Neuronal stem cell (in vitro differentiated cells): ENCODE results near the gene NAP1L4.
A peak's percentile ranks its signal among the peaks of the same experiment; 100 is the strongest.

Source experiments
- DNase-seq: peaks from one replicate; pipeline ENCODE4 v3.0.0-alpha.2; 2013; ENCODE audit warnings: low spot score
- H2AFZ ChIP-seq: one replicate; pipeline ENCODE4 v1.6.1; 2013; ENCODE audit warnings: mild to moderate bottlenecking, low read length, inconsistent platforms
- H2AK5ac ChIP-seq: 2 replicates; pipeline ENCODE4 v1.6.1; 2013; ENCODE audit warnings: low read depth, mild to moderate bottlenecking, inconsistent platforms, low read length, moderate library complexity, mixed read lengths
- H2BK120ac ChIP-seq: 2 replicates; pipeline ENCODE4 v1.6.1; 2013; ENCODE audit warnings: low read depth, mild to moderate bottlenecking, inconsistent platforms, low read length, moderate library complexity, mixed read lengths
- H2BK12ac ChIP-seq: one replicate; pipeline ENCODE4 v1.6.1; 2013; ENCODE audit warnings: low read length, inconsistent platforms
- H2BK15ac ChIP-seq: 2 replicates; pipeline ENCODE4 v1.6.1; 2013; ENCODE audit warnings: mild to moderate bottlenecking, low read length, inconsistent platforms, mixed read lengths
- H2BK5ac ChIP-seq: one replicate; pipeline ENCODE4 v1.6.1; 2013; ENCODE audit warnings: inconsistent platforms, mild to moderate bottlenecking, low read length, moderate library complexity
- H3K14ac ChIP-seq: one replicate; pipeline ENCODE4 v1.6.1; 2013; ENCODE audit warnings: low read length, inconsistent platforms
- H3K18ac ChIP-seq: 2 replicates; pipeline ENCODE4 v1.6.1; 2013; ENCODE audit warnings: low read length, inconsistent platforms
- H3K23ac ChIP-seq: 2 replicates; pipeline ENCODE4 v1.6.1; 2013; ENCODE audit warnings: low read depth, mild to moderate bottlenecking, mixed read lengths, low read length, inconsistent platforms; ENCODE audit not compliant: poor library complexity
- H3K27ac ChIP-seq: replicated peaks from 3 replicates; pipeline ENCODE4 v1.5.1; 2013; ENCODE audit warnings: low read length, inconsistent platforms
- H3K27me3 ChIP-seq, 3 experiments: 2 replicates each; pipeline ENCODE4 v1.6.1; 2013; ENCODE audit warnings: low read length in 3 of 3, mild to moderate bottlenecking in 2 of 3, inconsistent platforms in 1 of 3, low read depth in 1 of 3, mixed read lengths in 1 of 3, moderate library complexity in 1 of 3; ENCODE audit not compliant: control insufficient read depth in 3 of 3, insufficient read depth in 3 of 3
- H3K36me3 ChIP-seq, 2 donors: replicated peaks in 1 of 2; 2 replicates each; pipeline ENCODE4 v1.6.1; 2013; ENCODE audit warnings: low read length in 2 of 2; ENCODE audit not compliant: control insufficient read depth in 2 of 2, insufficient read depth in 2 of 2
- H3K4ac ChIP-seq: 2 replicates; pipeline ENCODE4 v1.6.1; 2013; ENCODE audit warnings: inconsistent platforms, mild to moderate bottlenecking, low read length, moderate library complexity
- H3K4me1 ChIP-seq, 2 donors: 1 replicate in 1 of 2; 2 replicates in 1 of 2; pipeline ENCODE4 v1.6.1; 2013; ENCODE audit warnings: low read length in 2 of 2, low read depth in 1 of 2; ENCODE audit not compliant: control insufficient read depth in 2 of 2, insufficient read depth in 1 of 2
- H3K4me2 ChIP-seq: one replicate; pipeline ENCODE4 v1.6.1; 2013; ENCODE audit warnings: mild to moderate bottlenecking, low read length, inconsistent platforms; ENCODE audit not compliant: insufficient read depth, poor library complexity, severe bottlenecking
- H3K4me3 ChIP-seq, 2 donors: 2 replicates each; pipeline ENCODE4 v1.5.1; 2013; ENCODE audit warnings: low read length in 2 of 2, mild to moderate bottlenecking in 2 of 2, inconsistent platforms in 1 of 2, moderate library complexity in 1 of 2
- H3K79me1 ChIP-seq: one replicate; pipeline ENCODE4 v1.6.1; 2013; ENCODE audit warnings: low read depth, mild to moderate bottlenecking, inconsistent platforms, low read length, moderate library complexity
- H3K9ac ChIP-seq: one replicate; pipeline ENCODE4 v1.6.1; 2013; ENCODE audit warnings: mild to moderate bottlenecking, low read depth, low read length, inconsistent platforms; ENCODE audit not compliant: poor library complexity
- H3K9me3 ChIP-seq, 2 donors: replicated peaks in 1 of 2; 2 replicates each; pipeline versions ENCODE3 to v1.6.1; 2013; ENCODE audit warnings: low read length in 2 of 2, mild to moderate bottlenecking in 2 of 2, inconsistent platforms in 1 of 2, low read depth in 1 of 2, mixed read lengths in 1 of 2, moderate library complexity in 1 of 2; ENCODE audit not compliant: control insufficient read depth in 2 of 2, insufficient read depth in 1 of 2
- H4K8ac ChIP-seq: one replicate; pipeline ENCODE4 v1.6.1; 2013; ENCODE audit warnings: low read depth, mild to moderate bottlenecking, inconsistent platforms, low read length, moderate library complexity
- H4K91ac ChIP-seq: one replicate; pipeline ENCODE4 v1.6.1; 2013; ENCODE audit warnings: low read length, low read depth, mild to moderate bottlenecking, inconsistent platforms; ENCODE audit not compliant: poor library complexity
- WGBS, 2 donors: extraction: QIAGEN DNeasy Blood & Tissue Kit; methylation state at CpG; one replicate each; pipeline ENCODE4 v1.1.7; 2013; ENCODE audit warnings: missing lambda C conversion rate in 2 of 2, mixed read lengths in 1 of 2; ENCODE audit not compliant: insufficient read length in 2 of 2, insufficient replicate concordance in 1 of 2; ENCODE audit errors: extremely low coverage in 2 of 2; 5-methylcytosine and 5-hydroxymethylcytosine counted together

NAP1L4 gene

GRCh38 chr11:2916114-2916891, 75.8 kb downstream of the NAP1L4 start:
- WGBS, 2 donors, result no CpG with 5 or more reads among the region's 20 CpGs
- no peak overlapping the region for H4K8ac ChIP-seq
- peak overlapping the region; percentile 37 for H2AK5ac ChIP-seq
- no peak overlapping the region for H3K4ac ChIP-seq
- peak overlapping the region; percentile 38 for H3K14ac ChIP-seq
- H3K27me3 ChIP-seq, result no peaks in the 10 kb centered on the region
- no peaks in the 10 kb centered on the region for H3K36me3 ChIP-seq
- no peak overlapping the region for H4K91ac ChIP-seq
- peak overlapping the region; percentile 41 for H2BK12ac ChIP-seq
- H3K9ac ChIP-seq, result no peak overlapping the region
- H2BK120ac ChIP-seq, result no peak overlapping the region
- H3K18ac ChIP-seq, result peak overlapping the region; percentile 57
- H2AFZ ChIP-seq, result no peak overlapping the region
- no peak overlapping the region for H3K4me3 ChIP-seq
- H3K79me1 ChIP-seq, result no peaks in the 10 kb centered on the region
- no peak overlapping the region for H3K23ac ChIP-seq
- H3K27ac ChIP-seq, result no peak overlapping the region
- peaks cover 5 to 20% of the 10 kb centered on the region in 2 donors for H3K4me1 ChIP-seq
- peak overlapping the region; percentile 39 for H2BK5ac ChIP-seq
- no peak overlapping the region for H3K4me2 ChIP-seq
- peak overlapping the region; percentile 9 for H2BK15ac ChIP-seq
- no peaks in the 10 kb centered on the region for H3K9me3 ChIP-seq
- DNase-seq, result no peak

GRCh38 chr11:2915473-2915872, 76.7 kb downstream of the NAP1L4 start:
- Histone ChIP-seq H3K27me3 (no peaks in the 10 kb centered on the region), H3K4me2 (no peak overlapping the region), H4K91ac (no peak overlapping the region), H3K14ac (no peak overlapping the region), H3K9ac (no peak overlapping the region), H2BK15ac (peak overlapping the region; percentile 9), H3K79me1 (no peaks in the 10 kb centered on the region), H3K23ac (no peak overlapping the region), H2BK5ac (no peak overlapping the region), H3K4me3 (no peak overlapping the region), H3K18ac (peak overlapping the region; percentile 71), H2AFZ (no peak overlapping the region), H2AK5ac (no peak overlapping the region), H3K4ac (no peak overlapping the region), H2BK12ac (peak overlapping the region; percentile 58), H3K4me1 (peaks cover 5 to 20% of the 10 kb centered on the region in 2 donors), H4K8ac (no peak overlapping the region), H3K27ac (no peak overlapping the region), H3K9me3 (no peaks in the 10 kb centered on the region), H2BK120ac (no peak overlapping the region), H3K36me3 (no peaks in the 10 kb centered on the region)
- no peak for DNase-seq
- WGBS, 2 donors, result no CpG with 5 or more reads among the region's 11 CpGs

- Histone ChIP-seq H2BK12ac (peak overlapping the region; percentile 63), H3K4me3 (no peak overlapping the region), H2BK120ac (no peak overlapping the region), H3K27ac (no peak overlapping the region), H3K4me1 (peaks cover 5 to 20% of the 10 kb centered on the region in 2 donors), H2BK5ac (no peak overlapping the region), H3K79me1 (no peaks in the 10 kb centered on the region), H3K23ac (no peak overlapping the region), H2BK15ac (no peak overlapping the region), H3K4ac (no peak overlapping the region), H3K36me3 (no peaks in the 10 kb centered on the region), H3K9ac (peak overlapping the region; percentile 70), H3K18ac (no peak overlapping the region), H2AFZ (no peak overlapping the region), H3K27me3 (no peaks in the 10 kb centered on the region), H4K91ac (no peak overlapping the region), H4K8ac (peak overlapping the region; percentile 65), H3K4me2 (no peak overlapping the region), H3K9me3 (no peaks in the 10 kb centered on the region), H2AK5ac (peak overlapping the region; percentile 56), H3K14ac (peak overlapping the region; percentile 56)
- no peak for DNase-seq
- no CpG with 5 or more reads among the region's 18 CpGs for WGBS, 2 donors
These were observed 77.5 kb downstream of the NAP1L4 start for GRCh38 chr11:2914455-2915195.

- Histone ChIP-seq H3K27ac (no peak overlapping the region), H3K79me1 (no peaks in the 10 kb centered on the region), H2AK5ac (peak overlapping the region; percentile 92), H2AFZ (no peak overlapping the region), H4K8ac (peak overlapping the region; percentile 83), H3K23ac (peak overlapping the region; percentile 20), H2BK15ac (peak overlapping the region; percentile 87), H3K18ac (peak overlapping the region; percentile 42), H3K4me1 (peaks cover 5 to 20% of the 10 kb centered on the region in 2 donors), H3K4me2 (no peak overlapping the region), H2BK5ac (no peak overlapping the region), H2BK120ac (no peak overlapping the region), H3K14ac (no peak overlapping the region), H4K91ac (no peak overlapping the region), H3K36me3 (no peaks in the 10 kb centered on the region), H3K27me3 (no peaks in the 10 kb centered on the region), H3K4me3 (peak overlapping the region in 1 of 2 donors; percentile 8), H3K9me3 (no peaks in the 10 kb centered on the region), H2BK12ac (no peak overlapping the region), H3K4ac (no peak overlapping the region), H3K9ac (peak overlapping the region; percentile 72)
- no peak for DNase-seq
- WGBS, 2 donors, result no CpG with 5 or more reads among the region's 9 CpGs
These were observed 78.4 kb downstream of the NAP1L4 start for GRCh38 chr11:2913776-2914175.
